Osteocyte (in vitro differentiated cells): Measurements from ENCODE around the gene ZNF521. TPM values are rescaled to one million over a fixed set of nuclear protein-coding genes. Genes with fewer than 3 reads are reported as not detected.
"Not testable (repeated sequence)": the region's sequence is repeated elsewhere in the genome, so short reads cannot be mapped to it uniquely, and the experiment has no call there.

ENCODE experiments used
- DNase-seq: peaks from one replicate; pipeline ENCODE4 v3.0.0; 2021; ENCODE audit warnings: mixed read lengths; ENCODE audit not compliant: unreplicated experiment; ENCODE audit errors: extremely low spot score
- H3K27ac Mint-ChIP-seq: one replicate; pipeline ENCODE4 v1.8.0; 2021; ENCODE audit warnings: mild to moderate bottlenecking, mixed read lengths; ENCODE audit not compliant: unreplicated experiment
- H3K27me3 Mint-ChIP-seq: one replicate; pipeline ENCODE4 v1.8.0; 2021; ENCODE audit warnings: mixed read lengths; ENCODE audit not compliant: unreplicated experiment
- H3K36me3 Mint-ChIP-seq: one replicate; pipeline ENCODE4 v1.8.0; 2021; ENCODE audit warnings: mixed read lengths; ENCODE audit not compliant: unreplicated experiment
- H3K4me1 Mint-ChIP-seq: one replicate; pipeline ENCODE4 v1.8.0; 2021; ENCODE audit warnings: mixed read lengths; ENCODE audit not compliant: unreplicated experiment
- H3K4me3 Mint-ChIP-seq: one replicate; pipeline ENCODE4 v1.8.0; 2021; ENCODE audit warnings: mild to moderate bottlenecking, moderate library complexity, mixed read lengths; ENCODE audit not compliant: unreplicated experiment
- H3K9me3 Mint-ChIP-seq: one replicate; pipeline ENCODE4 v1.8.0; 2021; ENCODE audit warnings: mixed read lengths; ENCODE audit not compliant: unreplicated experiment
- CTCF ChIP-seq: fragments of 200-600 bp; sonication (generic); IDR thresholded peaks from 2 replicates; pipeline ENCODE4 v1.5.0; 2021; ENCODE audit warnings: antibody characterized with exemption, mild to moderate bottlenecking, moderate library complexity
- total RNA-seq: library from RNA; stranded (reverse); gene quantifications from 2 replicates; pipeline ENCODE4 v1.2.1, GENCODE V29; 2021

ZNF521 gene
- total RNA-seq, 1 donor from 2014 or later = 57.1 TPM

GRCh38 chr18:25275412-25276001 is 76.5 kb downstream of the ZNF521 start:
- peaks cover 11% of the 10 kb centered on the region for H3K36me3 Mint-ChIP-seq
- TF ChIP-seq CTCF = no peak
- H3K9me3 Mint-ChIP-seq = peaks cover 3% of the 10 kb centered on the region
- no peaks in the 10 kb centered on the region for H3K27me3 Mint-ChIP-seq
- no peak for DNase-seq
- no peak overlapping the region for H3K4me3 Mint-ChIP-seq
- H3K27ac Mint-ChIP-seq = no peak overlapping the region
- peaks cover 28% of the 10 kb centered on the region for H3K4me1 Mint-ChIP-seq

- no peak overlapping the region for H3K27ac Mint-ChIP-seq
- TF ChIP-seq CTCF = no peak
- H3K36me3 Mint-ChIP-seq = peaks cover 13% of the 10 kb centered on the region
- no peak for DNase-seq
- no peaks in the 10 kb centered on the region for H3K27me3 Mint-ChIP-seq
- H3K9me3 Mint-ChIP-seq = peaks cover 3% of the 10 kb centered on the region
- no peak overlapping the region for H3K4me3 Mint-ChIP-seq
- peaks cover 22% of the 10 kb centered on the region for H3K4me1 Mint-ChIP-seq
These were observed 77.0 kb downstream of the ZNF521 start for GRCh38 chr18:25274926-25275325.

- not testable (repeated sequence) for DNase-seq, H3K4me3 Mint-ChIP-seq, H3K27me3 Mint-ChIP-seq
- Mint-ChIP-seq H3K4me1 (peaks cover 24% of the 10 kb centered on the region), H3K36me3 (peaks cover 18% of the 10 kb centered on the region), H3K27ac (peak overlapping the region; percentile 17), H3K9me3 (peaks cover 20% of the 10 kb centered on the region)
These were observed 84.9 kb downstream of the ZNF521 start for GRCh38 chr18:25266931-25267527.

- Mint-ChIP-seq H3K27ac (no peak overlapping the region), H3K4me1 (peaks cover 34% of the 10 kb centered on the region), H3K4me3 (no peak overlapping the region), H3K9me3 (peaks cover 5% of the 10 kb centered on the region), H3K27me3 (no peaks in the 10 kb centered on the region), H3K36me3 (peaks cover 11% of the 10 kb centered on the region)
- TF ChIP-seq CTCF = no peak
- DNase-seq = no peak
These were observed 89.0 kb downstream of the ZNF521 start for GRCh38 chr18:25262920-25263319.

- Mint-ChIP-seq H3K36me3 (peaks cover 11% of the 10 kb centered on the region), H3K4me3 (no peak overlapping the region), H3K4me1 (peaks cover 24% of the 10 kb centered on the region), H3K27me3 (no peaks in the 10 kb centered on the region), H3K27ac (peak overlapping the region; percentile 88), H3K9me3 (peaks cover 3% of the 10 kb centered on the region)
- TF ChIP-seq CTCF = no peak
- no peak for DNase-seq
These were observed 90.2 kb downstream of the ZNF521 start for GRCh38 chr18:25261768-25262167.
